ENCODE results near the gene ZNF385C.

DNA sequence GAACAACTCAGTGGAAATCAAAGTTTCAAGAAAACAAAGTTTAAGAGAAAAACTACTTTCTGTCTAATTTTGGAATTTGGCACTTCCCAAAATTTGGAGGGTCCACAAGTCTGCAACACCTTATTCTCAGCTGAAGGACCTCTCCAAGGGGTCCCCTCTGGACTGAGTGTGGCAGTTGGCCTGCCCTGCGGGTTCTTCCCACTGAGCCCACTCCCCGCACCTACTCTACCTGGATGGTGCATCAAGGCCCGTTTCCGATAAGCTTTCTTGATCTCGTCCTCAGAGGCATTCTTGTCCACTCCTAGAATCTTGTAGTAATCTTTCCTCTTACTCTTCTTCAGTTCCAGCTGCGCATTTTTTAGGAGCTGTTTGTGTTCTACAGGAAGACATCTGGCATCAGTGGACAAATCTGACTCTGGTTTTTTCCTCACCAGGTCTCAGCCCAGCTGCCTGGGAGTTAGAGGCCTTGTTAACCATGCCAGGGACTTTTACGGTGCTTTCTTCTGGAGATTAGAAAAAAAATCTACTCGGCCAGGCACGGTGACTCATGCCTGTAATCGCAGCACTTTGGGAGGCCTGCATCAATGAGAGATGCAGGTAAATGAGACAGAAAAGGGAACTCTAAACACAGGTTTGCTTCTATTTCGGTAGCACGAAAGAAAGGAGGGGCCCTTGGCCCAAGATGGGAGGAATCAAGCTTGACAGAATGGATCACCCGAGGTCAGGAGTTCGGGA is 116.1 kb downstream of the ZNF385C start:
- TF ChIP-seq, protein P1, sequence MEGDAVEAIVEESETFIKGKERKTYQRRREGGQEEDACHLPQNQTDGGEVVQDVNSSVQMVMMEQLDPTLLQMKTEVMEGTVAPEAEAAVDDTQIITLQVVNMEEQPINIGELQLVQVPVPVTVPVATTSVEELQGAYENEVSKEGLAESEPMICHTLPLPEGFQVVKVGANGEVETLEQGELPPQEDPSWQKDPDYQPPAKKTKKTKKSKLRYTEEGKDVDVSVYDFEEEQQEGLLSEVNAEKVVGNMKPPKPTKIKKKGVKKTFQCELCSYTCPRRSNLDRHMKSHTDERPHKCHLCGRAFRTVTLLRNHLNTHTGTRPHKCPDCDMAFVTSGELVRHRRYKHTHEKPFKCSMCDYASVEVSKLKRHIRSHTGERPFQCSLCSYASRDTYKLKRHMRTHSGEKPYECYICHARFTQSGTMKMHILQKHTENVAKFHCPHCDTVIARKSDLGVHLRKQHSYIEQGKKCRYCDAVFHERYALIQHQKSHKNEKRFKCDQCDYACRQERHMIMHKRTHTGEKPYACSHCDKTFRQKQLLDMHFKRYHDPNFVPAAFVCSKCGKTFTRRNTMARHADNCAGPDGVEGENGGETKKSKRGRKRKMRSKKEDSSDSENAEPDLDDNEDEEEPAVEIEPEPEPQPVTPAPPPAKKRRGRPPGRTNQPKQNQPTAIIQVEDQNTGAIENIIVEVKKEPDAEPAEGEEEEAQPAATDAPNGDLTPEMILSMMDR (conservative IDR thresholded peaks at IDR 0.05 in 1 of 2, IDR thresholded peaks at IDR 0.05 in 1 of 2; ENCODE audit: low read depth in 1 of 2, low read length in 2 of 2): no peak
- no peak for TF ChIP-seq EZH2 (IDR thresholded peaks at IDR 0.05; ENCODE audit: low read length, missing control alignments)
